ENCODE results near the gene RFPL2. TPM values are rescaled to one million over a fixed set of nuclear protein-coding genes. Genes with fewer than 3 reads are reported as not detected.
"Not testable (repeated sequence)": the region's sequence is repeated elsewhere in the genome, so short reads cannot be mapped to it uniquely, and the experiment has no call there.

RFPL2 gene
- total RNA-seq, 1 donor, result not detected

GRCh38 chr22:32206774-32207758 is 2.2 kb upstream of the RFPL2 start:
- DNase-seq (ENCODE audit: low read depth in 2 of 3, low spot score in 2 of 3), result peak in 2 of 3 donors; percentile 31 to 52

DNA sequence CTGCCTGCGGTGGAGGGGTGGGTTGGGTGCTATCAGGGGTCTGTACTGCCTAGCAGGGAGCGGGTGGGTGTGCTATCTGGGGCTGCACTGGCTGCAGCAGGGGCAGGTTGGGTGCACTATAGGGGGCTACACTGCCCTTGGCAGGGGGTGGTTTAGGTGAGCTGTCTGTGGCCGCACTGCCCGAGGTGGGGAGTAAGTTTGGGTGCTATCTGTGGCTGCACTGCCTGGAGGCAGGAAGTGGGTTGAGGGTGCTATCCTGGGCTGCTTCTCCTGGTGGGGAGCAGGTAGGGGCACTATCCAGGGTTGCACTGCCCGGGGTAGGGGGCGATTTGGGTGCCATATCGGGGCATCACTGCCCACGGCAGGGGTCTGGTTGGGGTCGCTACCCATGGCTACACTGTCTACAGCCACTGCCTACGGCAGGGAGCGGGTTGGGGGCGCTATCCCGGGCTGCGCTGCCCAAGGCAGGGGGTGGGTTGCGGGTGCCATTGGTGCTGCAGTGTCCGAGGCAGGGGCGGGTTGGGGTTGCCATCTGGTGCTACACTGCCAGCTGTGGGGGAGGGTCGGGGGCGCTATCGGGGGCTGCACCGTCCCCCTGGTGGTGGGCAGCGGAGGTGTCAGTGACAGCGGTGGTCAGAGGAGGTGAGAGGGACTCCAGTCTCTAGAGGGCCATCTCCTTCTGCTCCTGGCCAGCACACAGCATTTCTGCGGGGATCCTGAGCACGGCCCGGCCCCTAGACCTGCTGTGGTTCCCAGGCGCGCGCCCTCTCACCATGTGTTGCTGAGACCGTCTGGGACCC is 1.3 kb upstream of the RFPL2 start:
- no peak for DNase-seq (ENCODE audit: low read depth in 2 of 3, low spot score in 2 of 3)

DNA sequence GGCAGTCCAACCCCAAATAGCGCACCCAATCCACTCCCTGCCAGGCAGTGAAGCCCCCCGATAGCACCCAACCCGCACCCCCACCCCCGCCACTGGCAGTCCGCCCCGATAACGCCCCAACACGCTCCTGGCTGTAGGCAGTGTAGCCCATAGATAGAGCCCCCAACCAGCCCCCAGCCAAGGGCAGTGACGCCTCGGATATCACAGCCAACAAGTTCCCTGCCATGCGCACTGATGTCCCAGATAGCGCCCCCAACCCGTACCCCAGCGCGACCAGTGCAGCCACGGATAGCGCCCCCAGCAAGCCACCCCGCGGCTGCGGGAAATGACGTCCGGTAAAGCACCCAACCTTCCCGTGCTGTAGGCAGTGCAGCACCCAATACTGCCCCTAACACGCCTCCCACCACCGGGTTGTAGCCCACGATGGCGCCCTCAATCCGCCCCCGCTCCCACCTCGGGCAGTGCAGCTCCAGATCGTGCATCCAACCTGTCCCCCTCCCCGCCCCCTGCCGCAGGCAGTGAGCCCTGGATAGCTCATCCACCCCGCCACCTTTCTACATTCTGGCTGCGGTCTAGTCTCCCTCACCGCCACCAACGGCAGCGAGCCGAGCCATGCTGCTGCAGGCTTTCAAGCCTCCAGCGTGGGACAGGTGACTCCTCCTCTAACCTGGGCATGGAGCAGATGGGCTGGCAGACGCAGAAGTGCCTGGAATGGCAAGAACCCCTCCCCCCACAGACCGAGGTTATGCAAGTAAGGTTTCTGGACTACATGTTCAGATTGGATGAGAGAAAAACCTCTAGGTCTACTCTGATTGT is 625 bp downstream of the RFPL2 start:
- no peak for DNase-seq (ENCODE audit: low read depth in 2 of 3, low spot score in 2 of 3)

- DNase-seq (ENCODE audit: low read depth in 2 of 3, low spot score in 2 of 3), result no peak
These were observed 1.5 kb downstream of the RFPL2 start for GRCh38 chr22:32203181-32204039.

DNA sequence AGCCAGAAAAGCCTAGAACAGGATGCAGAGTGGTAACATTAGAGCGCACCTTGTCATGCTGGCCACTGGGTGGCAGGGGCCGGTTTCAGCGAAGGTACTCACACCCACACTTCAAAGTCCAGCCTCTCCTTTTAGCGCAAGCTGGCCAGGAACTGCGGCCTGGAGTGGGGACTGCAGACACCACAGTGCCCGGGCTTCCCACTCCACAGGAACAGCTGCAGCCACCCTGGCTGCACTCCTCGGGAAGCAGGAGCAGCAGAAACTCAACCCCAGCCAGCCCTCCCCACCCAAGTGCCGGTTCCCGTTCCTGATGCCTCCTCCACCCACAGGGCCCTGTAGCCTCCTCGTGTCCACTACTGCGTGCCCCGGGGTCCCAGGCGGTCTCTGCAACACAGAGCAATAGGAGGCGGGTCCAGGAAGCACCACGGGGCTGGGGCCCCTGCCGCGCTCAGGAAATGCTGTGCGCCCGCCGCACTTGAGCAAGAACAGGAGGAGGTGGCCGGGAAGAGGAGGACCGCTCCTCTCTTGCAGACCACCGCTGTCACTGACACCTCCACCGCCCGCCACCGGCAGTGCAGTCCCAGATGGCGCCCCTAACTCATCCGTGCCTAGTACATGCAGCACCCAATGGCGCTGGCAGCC is 2.2 kb downstream of the RFPL2 start:
- peak in 1 of 3 donors; percentile 41 for DNase-seq (ENCODE audit: low read depth in 2 of 3, low spot score in 2 of 3)

DNA sequence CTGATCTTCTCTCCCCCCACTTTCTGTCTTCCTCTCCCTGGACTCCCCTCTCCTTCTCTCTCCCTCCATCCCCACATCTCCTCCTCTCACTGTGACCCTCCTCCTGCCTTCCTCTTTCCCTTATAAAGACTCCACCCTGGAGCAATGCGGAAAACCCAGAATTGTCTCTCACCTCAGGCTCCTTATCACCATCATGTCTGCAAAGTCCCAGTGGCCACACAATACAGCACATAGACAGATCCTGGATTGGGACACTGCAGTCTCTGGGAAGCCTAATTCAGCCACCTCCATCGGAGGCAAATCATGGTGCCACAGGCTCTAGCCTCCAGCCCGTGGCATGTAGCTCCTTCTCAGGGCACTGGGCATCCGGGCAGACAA is 2.7 kb downstream of the RFPL2 start:
- DNase-seq (ENCODE audit: low read depth in 2 of 3, low spot score in 2 of 3), result no peak

- no peak for DNase-seq (ENCODE audit: low read depth in 2 of 3, low spot score in 2 of 3)
These were observed 4.1 kb downstream of the RFPL2 start for GRCh38 chr22:32200752-32201151.

DNA sequence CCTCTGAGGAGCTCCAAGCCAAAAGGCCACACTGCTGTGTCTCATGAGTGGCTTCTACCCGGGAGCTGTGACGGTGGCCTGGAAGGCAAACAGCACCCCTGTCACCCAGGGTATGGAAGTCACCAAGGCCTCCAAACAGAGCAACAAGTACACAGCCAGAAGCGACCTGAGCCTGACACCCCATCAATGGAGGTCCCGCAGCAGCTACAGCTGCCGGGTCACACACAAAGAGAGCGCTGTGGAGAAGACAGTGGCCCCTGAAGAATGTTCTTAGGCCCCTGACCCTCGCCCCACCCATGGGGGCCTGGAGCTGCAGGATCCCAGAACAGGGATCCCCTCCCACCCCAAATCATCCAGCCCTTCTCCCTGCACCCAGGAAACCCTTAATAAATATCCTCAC is 4.9 kb downstream of the RFPL2 start:
- no peak for DNase-seq (ENCODE audit: low read depth in 2 of 3, low spot score in 2 of 3)

GRCh38 chr22:32199341-32199740 is 5.5 kb downstream of the RFPL2 start:
- no peak for DNase-seq (ENCODE audit: low read depth in 2 of 3, low spot score in 2 of 3)

- not testable (repeated sequence) for DNase-seq (ENCODE audit: low read depth in 2 of 3, low spot score in 2 of 3)
These were observed 7.2 kb downstream of the RFPL2 start for GRCh38 chr22:32197553-32198226.

- DNase-seq (ENCODE audit: low read depth in 2 of 3, low spot score in 2 of 3), result not testable (repeated sequence)
These were observed 9.0 kb downstream of the RFPL2 start for GRCh38 chr22:32195900-32196299.

DNA sequence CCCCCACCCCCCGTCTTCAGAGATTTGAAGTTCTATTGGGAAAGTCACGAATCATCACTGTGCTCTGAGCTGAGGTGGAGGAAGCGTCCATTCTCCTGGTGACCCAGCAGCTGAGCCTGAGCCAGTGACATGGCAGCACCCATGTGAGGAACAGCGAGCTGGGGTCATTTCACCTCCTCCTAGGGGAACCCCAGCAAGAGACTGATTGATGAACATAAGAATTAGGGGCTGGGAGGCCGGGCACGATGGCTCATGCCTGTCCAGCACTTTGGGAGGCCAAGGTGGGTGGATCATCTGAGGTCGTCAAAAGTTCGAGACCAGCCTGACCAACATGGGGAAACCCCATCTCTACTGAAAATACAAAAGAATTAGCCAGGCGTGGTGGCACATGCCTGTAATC is 11.5 kb downstream of the RFPL2 start:
- not testable (repeated sequence) for DNase-seq (ENCODE audit: low read depth in 2 of 3, low spot score in 2 of 3)

DNA sequence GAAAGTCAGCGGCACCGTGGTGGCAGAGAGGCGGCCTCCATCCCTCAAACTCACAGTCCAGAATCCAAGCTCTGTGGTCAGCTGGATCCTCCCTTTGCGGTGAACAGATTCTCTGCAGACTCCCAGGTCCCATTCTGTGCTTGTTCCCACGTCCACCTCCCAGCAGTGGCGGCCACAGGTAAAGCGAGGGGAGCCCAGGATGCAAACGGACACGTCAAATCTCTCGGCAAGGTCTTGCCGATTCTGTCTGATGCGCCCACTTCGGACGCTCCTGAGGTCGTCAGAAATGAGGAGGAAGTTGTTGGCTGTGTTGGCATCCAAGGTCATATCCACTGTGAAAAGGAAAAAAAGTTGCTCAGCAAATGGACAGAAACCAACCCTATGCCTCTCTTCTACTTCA is 13.9 kb downstream of the RFPL2 start:
- DNase-seq (ENCODE audit: low read depth in 2 of 3, low spot score in 2 of 3), result not testable (repeated sequence)

DNA sequence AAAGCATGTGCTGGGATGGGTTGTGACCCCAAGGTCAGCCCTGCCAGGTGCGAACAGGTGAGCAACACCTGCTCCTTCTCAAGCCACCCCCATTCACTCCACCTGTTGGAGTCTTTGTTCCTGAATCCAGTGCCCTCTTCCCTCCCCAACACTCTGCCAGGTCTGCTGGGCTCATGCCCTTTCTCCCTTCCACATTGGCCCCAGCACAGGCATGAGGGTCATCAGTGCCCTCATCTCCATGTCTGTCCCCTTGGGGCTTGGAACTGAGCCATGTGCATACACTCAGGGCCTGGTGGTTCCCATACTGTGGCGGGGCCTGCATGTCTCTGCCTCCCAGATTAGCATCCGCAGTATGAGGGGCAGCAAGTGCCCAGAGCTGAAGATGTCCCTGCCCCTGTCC is 19.1 kb downstream of the RFPL2 start:
- DNase-seq (ENCODE audit: low read depth in 2 of 3, low spot score in 2 of 3), result no peak

DNA sequence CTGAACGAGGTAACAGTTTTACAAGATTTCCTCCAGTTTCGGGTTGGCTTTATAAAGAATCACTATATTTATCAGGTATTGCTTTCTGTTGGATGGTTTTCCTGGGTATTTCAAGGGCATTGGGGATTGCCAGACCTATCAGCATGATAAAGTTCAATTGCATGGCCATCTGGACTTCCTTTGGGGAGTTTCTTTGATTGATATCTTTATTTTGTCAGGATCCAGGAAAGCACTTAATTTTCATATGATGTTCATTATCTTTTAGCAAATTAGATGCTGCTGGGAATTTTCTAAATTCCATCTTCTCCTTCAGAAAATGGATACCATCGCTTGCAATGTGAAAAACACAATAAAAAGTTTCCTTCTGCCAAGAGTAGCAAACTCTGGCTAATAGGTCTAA is 21.2 kb downstream of the RFPL2 start:
- no peak for DNase-seq (ENCODE audit: low read depth in 2 of 3, low spot score in 2 of 3)

- DNase-seq (ENCODE audit: low read depth in 2 of 3, low spot score in 2 of 3), result no peak
These were observed 23.8 kb downstream of the RFPL2 start for GRCh38 chr22:32181043-32181442.

- DNase-seq (ENCODE audit: low read depth in 2 of 3, low spot score in 2 of 3), result no peak
These were observed 27.6 kb downstream of the RFPL2 start for GRCh38 chr22:32177221-32177765.

Measured in hematopoietic multipotent progenitor cell (in vitro differentiated cells).